Activated T-helper 1 cell treated with anti-CD3 and anti-CD28 coated beads, Interleukin-12 subunit alpha, Interleukin-12 subunit beta, Interleukin-2, Interleukin-4 antibody, amounts not matched to agents 30 ng/mL and 10 ng/mL and 1 ng/mL, durations not matched to agents 14 hours and 24 hours and 36 hours (primary cell): Measurements from ENCODE around the gene ENTPD6. TPM values are rescaled to one million over a fixed set of nuclear protein-coding genes. Genes with fewer than 3 reads are reported as not detected.
"Not testable (repeated sequence)": the region's sequence is repeated elsewhere in the genome, so short reads cannot be mapped to it uniquely, and the experiment has no call there.

Source experiments
- DNase-seq: peaks from one replicate; pipeline ENCODE4 v3.0.0; 2021; ENCODE audit warnings: low spot score
- H3K27ac Mint-ChIP-seq: one replicate; pipeline ENCODE4 v1.8.0; 2021; ENCODE audit warnings: mild to moderate bottlenecking, mixed read lengths
- H3K27me3 Mint-ChIP-seq: one replicate; pipeline ENCODE4 v1.8.0; 2022; ENCODE audit warnings: mild to moderate bottlenecking, moderate library complexity, mixed read lengths; ENCODE audit not compliant: insufficient read depth
- H3K36me3 Mint-ChIP-seq: one replicate; pipeline ENCODE4 v1.8.0; 2021; ENCODE audit warnings: low read depth, mixed read lengths
- H3K4me1 Mint-ChIP-seq: one replicate; pipeline ENCODE4 v1.8.0; 2021; ENCODE audit warnings: low read depth, mixed read lengths
- H3K4me3 Mint-ChIP-seq: one replicate; pipeline ENCODE4 v1.8.0; 2021; ENCODE audit warnings: mild to moderate bottlenecking, moderate library complexity, mixed read lengths
- H3K9me3 Mint-ChIP-seq: one replicate; pipeline ENCODE4 v1.8.0; 2021; ENCODE audit warnings: mixed read lengths
- intact Hi-C: fragments of 100-400 bp; cut with micrococcal nuclease; formaldehyde crosslinking; loops from one replicate; pipeline ENCODE4 v1.15.1; 2024
- total RNA-seq: library from RNA; stranded (reverse); gene quantifications from 2 replicates; pipeline ENCODE4 v1.2.3, GENCODE V29; 2022

ENTPD6 gene
- total RNA-seq, 1 donor from 2014 or later = 43.5 TPM

GRCh38 chr20:25236450-25237304 is 41.2 kb downstream of the ENTPD6 start:
- H3K4me3 Mint-ChIP-seq = no peak overlapping the region
- no peak for DNase-seq
- H3K4me1 Mint-ChIP-seq = peaks cover 30% of the 10 kb centered on the region
- no peaks in the 10 kb centered on the region for H3K36me3 Mint-ChIP-seq
- no peaks in the 10 kb centered on the region for H3K27me3 Mint-ChIP-seq
- H3K27ac Mint-ChIP-seq = peak overlapping the region; percentile 56
- intact Hi-C loops = loop anchor here (1.0 to 10.0 kb wide), 6 partner anchors 13 to 1212 kb away; partner anchors contain the start of genes APMAP, ENTPD6 and NANP
- no peaks in the 10 kb centered on the region for H3K9me3 Mint-ChIP-seq

- peak; percentile 42 for DNase-seq
- Mint-ChIP-seq H3K4me3 (peak overlapping the region; percentile 37), H3K27ac (peak overlapping the region; percentile 86), H3K27me3 (peaks cover 7% of the 10 kb centered on the region), H3K9me3 (no peaks in the 10 kb centered on the region), H3K4me1 (peaks cover 30% of the 10 kb centered on the region), H3K36me3 (no peaks in the 10 kb centered on the region)
- intact Hi-C loops = loop anchor here (1.0 to 10.0 kb wide), 11 partner anchors 10 to 1213 kb away; partner anchors contain the start of genes ABHD12, APMAP, CST7 and ENTPD6
Observed at GRCh38 chr20:25237610-25238318, 42.3 kb downstream of the ENTPD6 start.

GRCh38 chr20:25238319-25239037 is 43.0 kb downstream of the ENTPD6 start:
- H3K36me3 Mint-ChIP-seq = no peaks in the 10 kb centered on the region
- peak overlapping the region; percentile 37 for H3K4me3 Mint-ChIP-seq
- H3K27me3 Mint-ChIP-seq = peaks cover 7% of the 10 kb centered on the region
- H3K9me3 Mint-ChIP-seq = peaks cover 1% of the 10 kb centered on the region
- peaks cover 30% of the 10 kb centered on the region for H3K4me1 Mint-ChIP-seq
- peak overlapping the region; percentile 86 for H3K27ac Mint-ChIP-seq
- intact Hi-C loops = loop anchor here (1.0 to 10.0 kb wide), 7 partner anchors 9 to 1214 kb away; partner anchors contain the start of genes ABHD12, CST7 and NANP
- no peak for DNase-seq

- intact Hi-C loops = loop anchor here (2.0 to 10.0 kb wide), 4 partner anchors 79 to 1215 kb away; partner anchors contain the start of genes CST7 and NANP
- DNase-seq = no peak
Observed at GRCh38 chr20:25239387-25240370, 44.2 kb downstream of the ENTPD6 start.

GRCh38 chr20:25240851-25241658 is 45.5 kb downstream of the ENTPD6 start:
- H3K9me3 Mint-ChIP-seq, H3K4me3 Mint-ChIP-seq, DNase-seq, H3K27me3 Mint-ChIP-seq, intact Hi-C loops, H3K36me3 Mint-ChIP-seq, H3K27ac Mint-ChIP-seq: not testable (repeated sequence)
- H3K4me1 Mint-ChIP-seq = peaks cover 25% of the 10 kb centered on the region

More at GRCh38 chr20:25239387-25240370, 44.2 kb downstream of the ENTPD6 start:
- Mint-ChIP-seq H3K4me1 (peaks cover 27% of the 10 kb centered on the region), H3K27me3 (peaks cover 7% of the 10 kb centered on the region), H3K4me3 (no peak overlapping the region), H3K27ac (no peak overlapping the region), H3K36me3 (no peaks in the 10 kb centered on the region), H3K9me3 (peaks cover 4% of the 10 kb centered on the region)

GRCh38 chr20:25241659-25241955 is 46.1 kb downstream of the ENTPD6 start:
- H3K27me3 Mint-ChIP-seq, H3K36me3 Mint-ChIP-seq, H3K9me3 Mint-ChIP-seq, DNase-seq, intact Hi-C loops, H3K4me3 Mint-ChIP-seq, H3K27ac Mint-ChIP-seq: not testable (repeated sequence)
- peaks cover 26% of the 10 kb centered on the region for H3K4me1 Mint-ChIP-seq

GRCh38 chr20:25242231-25242630 is 46.7 kb downstream of the ENTPD6 start:
- Mint-ChIP-seq H3K36me3 (no peaks in the 10 kb centered on the region), H3K4me1 (peaks cover 26% of the 10 kb centered on the region), H3K27ac (no peak overlapping the region), H3K9me3 (peaks cover 4% of the 10 kb centered on the region), H3K4me3 (no peak overlapping the region), H3K27me3 (peaks cover 7% of the 10 kb centered on the region)
- DNase-seq = no peak
- intact Hi-C loops = no loop called here

- Mint-ChIP-seq H3K27me3 (peaks cover 7% of the 10 kb centered on the region), H3K9me3 (peaks cover 4% of the 10 kb centered on the region), H3K27ac (no peak overlapping the region), H3K4me1 (peaks cover 14% of the 10 kb centered on the region), H3K4me3 (no peak overlapping the region), H3K36me3 (no peaks in the 10 kb centered on the region)
- intact Hi-C loops = no loop called here
- no peak for DNase-seq
Observed at GRCh38 chr20:25243416-25243979, 48.0 kb downstream of the ENTPD6 start.

- intact Hi-C loops = loop anchor here (5.0 kb wide), 1 partner anchor 452 kb away; the partner anchor contains the start of gene ZNF337
- H3K27ac Mint-ChIP-seq = no peak overlapping the region
- peaks cover 1% of the 10 kb centered on the region for H3K36me3 Mint-ChIP-seq
- H3K4me1 Mint-ChIP-seq = peaks cover 20% of the 10 kb centered on the region
- peaks cover 7% of the 10 kb centered on the region for H3K27me3 Mint-ChIP-seq
- peaks cover 4% of the 10 kb centered on the region for H3K9me3 Mint-ChIP-seq
- DNase-seq = no peak
- no peak overlapping the region for H3K4me3 Mint-ChIP-seq
Observed at GRCh38 chr20:25244976-25245375, 49.5 kb downstream of the ENTPD6 start.

GRCh38 chr20:25245461-25245860 is 49.9 kb downstream of the ENTPD6 start:
- Mint-ChIP-seq H3K4me3 (no peak overlapping the region), H3K27me3 (peaks cover 7% of the 10 kb centered on the region), H3K9me3 (peaks cover 4% of the 10 kb centered on the region), H3K4me1 (peaks cover 25% of the 10 kb centered on the region), H3K36me3 (peaks cover 1% of the 10 kb centered on the region), H3K27ac (no peak overlapping the region)
- DNase-seq = no peak
- intact Hi-C loops = loop anchor here (5.0 kb wide), 1 partner anchor 452 kb away; the partner anchor contains the start of gene ZNF337
